Bronchial epithelial cell (primary cell): ENCODE results near the gene MAGEA11. TPM values are rescaled to one million over a fixed set of nuclear protein-coding genes. Genes with fewer than 3 reads are reported as not detected.
"Not testable (repeated sequence)": the region's sequence is repeated elsewhere in the genome, so short reads cannot be mapped to it uniquely, and the experiment has no call there.

Source experiments
- DNase-seq: peaks from one replicate; pipeline ENCODE4 v3.0.0-alpha.2; 2010; ENCODE audit warnings: low read depth
- FAIRE-seq: peaks from 2 replicates; lab custom pipeline; 2011; peaks lifted over from hg19 to GRCh38; lab: Jason Lieb, UNC
- H3K27me3 ChIP-seq: 2 replicates; pipeline ENCODE4 v1.5.1; 2011; ENCODE audit warnings: low read length; ENCODE audit not compliant: control insufficient read depth, insufficient read depth
- H3K36me3 ChIP-seq: 2 replicates; pipeline ENCODE4 v1.5.1; 2011; ENCODE audit warnings: low read length; ENCODE audit not compliant: control insufficient read depth, insufficient read depth
- H3K4me3 ChIP-seq: 2 replicates; pipeline ENCODE4 v1.5.1; 2011; ENCODE audit warnings: mild to moderate bottlenecking, low read depth, low read length, control low read depth
- CTCF ChIP-seq: IDR thresholded peaks from 2 replicates; pipeline ENCODE4 v1.5.1; 2011; ENCODE audit warnings: mild to moderate bottlenecking, moderate library complexity, low read length, control low read depth, inconsistent platforms; ENCODE audit not compliant: insufficient read depth, severe bottlenecking
- total RNA-seq: library from RNA; depleted of rRNA; stranded (reverse); fragments of >200 nt; gene quantifications from 2 replicates; pipeline ENCODE4 v1.2.1, GENCODE V29; 2014

The MAGEA11 gene
- total RNA-seq, 1 donor from 2014 or later: not detected

GRCh38 chrX:149683966-149684730 lies 27.7 kb upstream of the MAGEA11 start:
- Histone ChIP-seq H3K4me3 (no peak overlapping the region), H3K36me3 (no peaks in the 10 kb centered on the region), H3K27me3 (no peaks in the 10 kb centered on the region)
- DNase-seq: no peak
- TF ChIP-seq CTCF: no peak
- no peak for FAIRE-seq

GRCh38 chrX:149687991-149688390 lies 23.9 kb upstream of the MAGEA11 start:
- Histone ChIP-seq H3K27me3 (no peaks in the 10 kb centered on the region), H3K36me3 (no peaks in the 10 kb centered on the region), H3K4me3 (no peak overlapping the region)
- DNase-seq (no peak), FAIRE-seq (no peak)
- no peak for TF ChIP-seq CTCF

- no peak for TF ChIP-seq CTCF
- DNase-seq: no peak
- Histone ChIP-seq H3K27me3 (no peaks in the 10 kb centered on the region), H3K36me3 (no peaks in the 10 kb centered on the region), H3K4me3 (no peak overlapping the region)
- no peak for FAIRE-seq
Observed at GRCh38 chrX:149688552-149688951, 23.3 kb upstream of the MAGEA11 start.

GRCh38 chrX:149691794-149692193 lies 20.1 kb upstream of the MAGEA11 start:
- TF ChIP-seq CTCF: no peak
- H3K4me3 ChIP-seq: no peak overlapping the region
- DNase-seq (no peak), FAIRE-seq (no peak)
- H3K27me3 ChIP-seq: no peaks in the 10 kb centered on the region
- H3K36me3 ChIP-seq: no peaks in the 10 kb centered on the region

GRCh38 chrX:149692686-149693272 lies 19.1 kb upstream of the MAGEA11 start:
- not testable (repeated sequence) for H3K27me3 ChIP-seq, DNase-seq, FAIRE-seq, H3K4me3 ChIP-seq, H3K36me3 ChIP-seq

GRCh38 chrX:149699761-149700160 lies 12.1 kb upstream of the MAGEA11 start:
- Histone ChIP-seq H3K4me3 (no peak overlapping the region), H3K36me3 (no peaks in the 10 kb centered on the region), H3K27me3 (no peaks in the 10 kb centered on the region)
- no peak for FAIRE-seq
- no peak for DNase-seq
- no peak for TF ChIP-seq CTCF
